SJSA1 (cell line): ENCODE measurements around the gene TENM4. TPM values are rescaled to one million over a fixed set of nuclear protein-coding genes. Genes with fewer than 3 reads are reported as not detected.

Experiments used
- DNase-seq, 2 experiments: peaks; one replicate each; pipeline ENCODE4 v3.0.0-alpha.2; 2015 to 2020; ENCODE audit warnings: low spot score in 2 of 2, low read depth in 1 of 2
- H3K27ac ChIP-seq: fragments of 250-450 bp; sonication (Bioruptor Pico); 2 replicates; pipeline ENCODE4 v1.5.1; 2020; ENCODE audit warnings: mild to moderate bottlenecking, moderate library complexity
- H3K27me3 ChIP-seq: fragments of 250-450 bp; sonication (Bioruptor Pico); replicated peaks from 2 replicates; pipeline ENCODE4 v1.5.1; 2020; ENCODE audit warnings: mild to moderate bottlenecking, moderate library complexity
- H3K36me3 ChIP-seq: fragments of 250-450 bp; sonication (Bioruptor Pico); 2 replicates; pipeline ENCODE4 v1.5.1; 2020; ENCODE audit warnings: mild to moderate bottlenecking
- H3K4me1 ChIP-seq: fragments of 250-450 bp; sonication (Bioruptor Pico); replicated peaks from 2 replicates; pipeline ENCODE4 v1.6.1; 2021; ENCODE audit warnings: mild to moderate bottlenecking
- H3K4me3 ChIP-seq: fragments of 250-450 bp; sonication (Bioruptor Pico); 2 replicates; pipeline ENCODE4 v1.5.1; 2020; ENCODE audit warnings: mild to moderate bottlenecking
- H3K9me3 ChIP-seq: fragments of 250-450 bp; sonication (Bioruptor Pico); replicated peaks from 2 replicates; pipeline ENCODE4 v1.5.1; 2020; ENCODE audit warnings: mild to moderate bottlenecking
- total RNA-seq: library from RNA; depleted of rRNA; stranded (reverse); fragments of >200 nt; shearing (Covaris generic); gene quantifications from 2 replicates; pipeline ENCODE4 v1.2.3, GENCODE V29; 2014

The TENM4 gene
- total RNA-seq, 1 experiment from 2014 or later: not detected

- H3K4me1 ChIP-seq: no peaks in the 10 kb centered on the region
- no peaks in the 10 kb centered on the region for H3K9me3 ChIP-seq
- no peak overlapping the region for H3K4me3 ChIP-seq
- DNase-seq: no peak
- no peaks in the 10 kb centered on the region for H3K36me3 ChIP-seq
- no peak overlapping the region for H3K27ac ChIP-seq
- H3K27me3 ChIP-seq: no peaks in the 10 kb centered on the region
These were observed 58.4 kb downstream of the TENM4 start for GRCh38 chr11:79382301-79383050.

GRCh38 chr11:79381036-79381435, 59.8 kb downstream of the TENM4 start:
- no peaks in the 10 kb centered on the region for H3K27me3 ChIP-seq
- no peak overlapping the region for H3K4me3 ChIP-seq
- no peak for DNase-seq

DNA sequence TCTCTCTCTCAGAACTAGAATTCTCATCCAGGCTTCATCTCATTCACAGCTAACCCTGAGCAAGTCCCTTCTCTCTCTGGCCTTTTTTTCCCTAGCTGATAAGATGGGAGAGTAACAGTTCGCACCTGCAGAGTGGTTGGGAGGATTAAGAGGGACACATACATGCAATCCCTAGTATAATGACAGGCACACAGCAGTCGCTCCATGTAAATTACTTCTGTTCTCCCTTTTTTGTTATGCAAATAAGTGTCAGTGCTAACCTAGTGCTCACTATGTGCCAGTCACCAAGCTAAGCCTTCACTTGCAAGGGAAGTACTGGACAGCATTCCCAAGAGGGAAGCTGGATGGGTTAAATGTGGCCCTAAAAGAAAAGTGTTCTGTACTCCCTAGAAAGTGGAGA, 63.4 kb downstream of the TENM4 start:
- Histone ChIP-seq H3K27me3 (no peaks in the 10 kb centered on the region), H3K4me3 (no peak overlapping the region), H3K27ac (no peak overlapping the region), H3K9me3 (no peaks in the 10 kb centered on the region), H3K36me3 (no peaks in the 10 kb centered on the region), H3K4me1 (no peaks in the 10 kb centered on the region)
- DNase-seq: no peak

More at GRCh38 chr11:79381036-79381435, 59.8 kb downstream of the TENM4 start:
- H3K36me3 ChIP-seq: no peaks in the 10 kb centered on the region
- no peak overlapping the region for H3K27ac ChIP-seq
- H3K9me3 ChIP-seq: no peaks in the 10 kb centered on the region
- H3K4me1 ChIP-seq: no peaks in the 10 kb centered on the region

DNA sequence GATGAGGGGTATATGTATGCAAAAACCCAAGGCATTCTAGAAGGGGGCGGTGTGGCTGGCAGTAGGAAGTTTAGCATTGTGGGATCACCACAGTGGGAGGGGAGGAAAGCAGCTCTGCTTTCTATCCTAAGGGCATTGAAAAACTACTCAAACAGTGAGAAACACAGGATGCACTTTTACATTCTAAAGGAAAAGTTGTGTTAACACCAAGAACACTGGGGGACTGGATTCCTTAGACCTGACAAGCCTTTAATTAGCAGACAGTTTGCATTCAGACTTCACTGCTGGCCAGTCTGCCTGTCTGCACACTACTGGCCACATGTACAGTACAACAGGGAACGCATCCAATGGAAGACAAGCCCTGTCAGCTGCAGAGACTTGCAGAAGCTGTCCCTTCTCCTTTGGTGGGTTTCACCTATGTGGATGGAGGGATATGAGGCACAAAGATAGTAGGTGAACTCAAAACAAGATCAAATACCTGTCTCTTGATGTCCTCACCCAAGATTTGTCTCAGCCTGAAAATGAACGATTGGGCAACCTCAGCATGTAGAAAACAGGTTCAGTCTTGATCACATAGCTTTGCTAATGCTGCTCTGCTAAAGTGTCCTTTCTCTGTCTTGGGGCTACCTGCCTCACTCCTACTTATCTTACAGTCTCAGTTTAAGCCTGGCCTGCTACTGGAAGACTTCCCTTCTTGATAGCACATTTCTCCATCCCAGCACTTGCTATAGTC, 64.8 kb downstream of the TENM4 start:
- H3K4me3 ChIP-seq: no peak overlapping the region
- no peaks in the 10 kb centered on the region for H3K9me3 ChIP-seq
- H3K4me1 ChIP-seq: no peaks in the 10 kb centered on the region
- no peaks in the 10 kb centered on the region for H3K27me3 ChIP-seq
- DNase-seq: no peak
- H3K27ac ChIP-seq: no peak overlapping the region
- H3K36me3 ChIP-seq: no peaks in the 10 kb centered on the region

DNA sequence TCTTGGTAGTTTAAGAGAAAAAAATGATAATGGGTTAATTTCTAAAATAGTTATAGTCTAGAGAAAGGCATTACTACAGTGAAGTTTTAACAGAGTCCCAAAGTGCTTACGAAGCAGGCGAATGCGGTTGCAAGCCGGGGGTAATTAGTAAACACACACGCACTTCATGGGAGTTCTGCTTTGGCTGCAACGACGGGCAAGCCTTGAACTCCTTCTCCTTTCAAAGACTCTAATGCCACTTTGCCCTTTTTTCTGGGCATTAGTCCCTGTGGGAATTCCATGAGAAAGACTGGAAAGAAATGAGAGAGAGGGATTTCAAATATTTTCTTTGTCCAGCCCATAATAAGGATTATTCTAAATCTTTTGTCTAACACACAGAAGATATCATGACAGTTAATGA, 66.1 kb downstream of the TENM4 start:
- Histone ChIP-seq H3K27me3 (no peaks in the 10 kb centered on the region), H3K36me3 (no peaks in the 10 kb centered on the region), H3K4me1 (no peaks in the 10 kb centered on the region), H3K9me3 (no peaks in the 10 kb centered on the region), H3K27ac (no peak overlapping the region), H3K4me3 (no peak overlapping the region)
- DNase-seq: no peak

GRCh38 chr11:79371724-79372123, 69.1 kb downstream of the TENM4 start:
- Histone ChIP-seq H3K27ac (no peak overlapping the region), H3K36me3 (no peaks in the 10 kb centered on the region), H3K27me3 (no peaks in the 10 kb centered on the region), H3K4me1 (no peaks in the 10 kb centered on the region), H3K9me3 (no peaks in the 10 kb centered on the region), H3K4me3 (no peak overlapping the region)
- no peak for DNase-seq

GRCh38 chr11:79371152-79371551, 69.7 kb downstream of the TENM4 start:
- no peak overlapping the region for H3K27ac ChIP-seq
- no peak for DNase-seq
- no peaks in the 10 kb centered on the region for H3K36me3 ChIP-seq
- H3K9me3 ChIP-seq: no peaks in the 10 kb centered on the region
- H3K4me3 ChIP-seq: no peak overlapping the region
- no peaks in the 10 kb centered on the region for H3K4me1 ChIP-seq
- H3K27me3 ChIP-seq: no peaks in the 10 kb centered on the region

GRCh38 chr11:79369055-79369454, 71.8 kb downstream of the TENM4 start:
- no peaks in the 10 kb centered on the region for H3K9me3 ChIP-seq
- no peak for DNase-seq
- H3K4me3 ChIP-seq: no peak overlapping the region
- no peaks in the 10 kb centered on the region for H3K4me1 ChIP-seq
- no peak overlapping the region for H3K27ac ChIP-seq
- H3K27me3 ChIP-seq: no peaks in the 10 kb centered on the region
- no peaks in the 10 kb centered on the region for H3K36me3 ChIP-seq

GRCh38 chr11:79367844-79368243, 73.0 kb downstream of the TENM4 start:
- no peak for DNase-seq
- no peak overlapping the region for H3K27ac ChIP-seq
- no peak overlapping the region for H3K4me3 ChIP-seq
- H3K27me3 ChIP-seq: no peaks in the 10 kb centered on the region
- no peaks in the 10 kb centered on the region for H3K36me3 ChIP-seq
- H3K9me3 ChIP-seq: no peaks in the 10 kb centered on the region
- no peaks in the 10 kb centered on the region for H3K4me1 ChIP-seq

- H3K27me3 ChIP-seq: no peaks in the 10 kb centered on the region
- DNase-seq: no peak
- no peak overlapping the region for H3K27ac ChIP-seq
- no peak overlapping the region for H3K4me3 ChIP-seq
- no peaks in the 10 kb centered on the region for H3K36me3 ChIP-seq
- H3K4me1 ChIP-seq: no peaks in the 10 kb centered on the region
- no peaks in the 10 kb centered on the region for H3K9me3 ChIP-seq
These were observed 74.6 kb downstream of the TENM4 start for GRCh38 chr11:79366218-79366617.

DNA sequence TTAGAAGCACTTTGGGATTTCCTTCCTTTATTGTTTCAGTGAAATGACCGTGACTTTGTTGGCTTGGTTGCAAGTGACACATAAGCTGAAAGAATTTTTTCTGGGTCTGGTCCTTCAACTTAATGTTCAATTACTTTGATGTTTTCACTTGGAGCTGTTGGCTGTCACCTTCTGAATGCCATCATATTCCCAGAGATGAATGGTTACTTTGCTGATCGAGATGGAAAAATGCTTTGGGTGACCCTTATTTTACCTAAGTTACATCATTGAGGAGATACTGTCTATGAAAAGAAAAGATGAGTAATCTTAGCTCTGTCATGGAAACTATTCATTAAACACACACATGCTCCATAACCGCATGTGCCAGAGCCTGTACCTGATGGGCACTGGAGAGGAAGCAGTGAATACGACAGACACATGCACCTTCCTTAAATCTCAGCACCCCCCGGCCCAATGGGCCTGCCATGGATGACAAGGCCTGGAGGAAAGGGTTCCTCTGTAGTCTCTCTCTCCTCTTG, 76.9 kb downstream of the TENM4 start:
- Histone ChIP-seq H3K4me1 (no peaks in the 10 kb centered on the region), H3K27ac (no peak overlapping the region), H3K9me3 (no peaks in the 10 kb centered on the region), H3K4me3 (no peak overlapping the region), H3K36me3 (no peaks in the 10 kb centered on the region), H3K27me3 (no peaks in the 10 kb centered on the region)
- DNase-seq: no peak

DNA sequence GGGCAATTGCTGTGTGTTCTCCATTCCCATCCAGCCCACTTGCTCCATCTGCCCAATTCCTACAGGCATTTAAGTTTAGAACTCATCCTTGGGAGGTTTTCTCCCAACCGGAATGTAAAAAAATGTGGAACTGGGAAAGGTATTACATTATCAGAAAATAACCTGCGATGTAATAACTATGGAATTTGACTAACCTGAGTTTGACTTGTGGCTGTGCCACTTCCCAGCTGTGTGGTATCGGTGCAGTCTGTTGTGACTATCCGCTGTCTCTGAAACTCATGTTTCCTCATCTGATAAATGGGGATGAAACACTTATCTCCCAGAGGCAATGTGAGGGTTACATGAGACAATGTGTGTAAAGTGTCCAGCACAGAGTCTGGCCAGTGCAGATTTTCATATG, 77.6 kb downstream of the TENM4 start:
- H3K27me3 ChIP-seq: no peaks in the 10 kb centered on the region
- H3K36me3 ChIP-seq: no peaks in the 10 kb centered on the region
- DNase-seq: no peak

GRCh38 chr11:79362821-79363220, 78.0 kb downstream of the TENM4 start:
- H3K27me3 ChIP-seq: no peaks in the 10 kb centered on the region
- no peak overlapping the region for H3K4me3 ChIP-seq

More for the DNA sequence above, 77.6 kb downstream of the TENM4 start:
- H3K27ac ChIP-seq: no peak overlapping the region
- no peak overlapping the region for H3K4me3 ChIP-seq
- H3K9me3 ChIP-seq: no peaks in the 10 kb centered on the region
- no peaks in the 10 kb centered on the region for H3K4me1 ChIP-seq

GRCh38 chr11:79362206-79362757, 78.5 kb downstream of the TENM4 start:
- no peak overlapping the region for H3K27ac ChIP-seq
- no peak overlapping the region for H3K4me3 ChIP-seq
- H3K36me3 ChIP-seq: no peaks in the 10 kb centered on the region
- H3K27me3 ChIP-seq: no peaks in the 10 kb centered on the region
- H3K9me3 ChIP-seq: no peaks in the 10 kb centered on the region
- no peak for DNase-seq
- H3K4me1 ChIP-seq: no peaks in the 10 kb centered on the region

More at GRCh38 chr11:79362821-79363220, 78.0 kb downstream of the TENM4 start:
- no peaks in the 10 kb centered on the region for H3K9me3 ChIP-seq
- DNase-seq: no peak
- H3K27ac ChIP-seq: no peak overlapping the region
- H3K36me3 ChIP-seq: no peaks in the 10 kb centered on the region
- no peaks in the 10 kb centered on the region for H3K4me1 ChIP-seq
